GM12865 (cell line): ENCODE data around the gene OR11L1.

Experiments used
- DNase-seq: peaks from one replicate; pipeline ENCODE4 v3.0.0; 2010; ENCODE audit warnings: low read depth
- H3K4me3 ChIP-seq: 2 replicates; pipeline ENCODE4 v1.5.1; 2011; ENCODE audit warnings: mild to moderate bottlenecking, low read depth, low read length, control low read depth
- TF ChIP-seq, protein P1 (sequence below): IDR thresholded peaks from 2 replicates; pipeline ENCODE4 v1.5.1; 2011; ENCODE audit warnings: low read length, control low read depth, low read depth, inconsistent platforms; ENCODE audit not compliant: insufficient read depth; ENCODE audit errors: missing control alignments

OR11L1 gene

DNA sequence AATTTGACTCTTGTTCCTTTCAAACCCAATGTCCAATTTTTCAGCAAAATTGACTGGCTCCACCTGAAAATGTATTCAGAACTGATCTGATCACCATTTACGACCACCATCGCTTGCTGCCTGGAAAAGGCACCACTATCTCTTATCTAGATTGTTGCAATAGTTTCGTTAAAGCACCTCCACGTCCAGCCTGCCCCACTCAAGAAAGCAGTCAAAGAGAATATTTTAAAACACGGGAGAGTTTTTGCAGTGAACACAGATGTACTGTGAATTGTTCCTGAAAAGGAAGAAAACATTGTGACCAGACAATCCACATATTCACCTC is 4.0 kb upstream of the OR11L1 start:
- TF ChIP-seq, protein P1, sequence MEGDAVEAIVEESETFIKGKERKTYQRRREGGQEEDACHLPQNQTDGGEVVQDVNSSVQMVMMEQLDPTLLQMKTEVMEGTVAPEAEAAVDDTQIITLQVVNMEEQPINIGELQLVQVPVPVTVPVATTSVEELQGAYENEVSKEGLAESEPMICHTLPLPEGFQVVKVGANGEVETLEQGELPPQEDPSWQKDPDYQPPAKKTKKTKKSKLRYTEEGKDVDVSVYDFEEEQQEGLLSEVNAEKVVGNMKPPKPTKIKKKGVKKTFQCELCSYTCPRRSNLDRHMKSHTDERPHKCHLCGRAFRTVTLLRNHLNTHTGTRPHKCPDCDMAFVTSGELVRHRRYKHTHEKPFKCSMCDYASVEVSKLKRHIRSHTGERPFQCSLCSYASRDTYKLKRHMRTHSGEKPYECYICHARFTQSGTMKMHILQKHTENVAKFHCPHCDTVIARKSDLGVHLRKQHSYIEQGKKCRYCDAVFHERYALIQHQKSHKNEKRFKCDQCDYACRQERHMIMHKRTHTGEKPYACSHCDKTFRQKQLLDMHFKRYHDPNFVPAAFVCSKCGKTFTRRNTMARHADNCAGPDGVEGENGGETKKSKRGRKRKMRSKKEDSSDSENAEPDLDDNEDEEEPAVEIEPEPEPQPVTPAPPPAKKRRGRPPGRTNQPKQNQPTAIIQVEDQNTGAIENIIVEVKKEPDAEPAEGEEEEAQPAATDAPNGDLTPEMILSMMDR = no peak
- no peak for DNase-seq
- H3K4me3 ChIP-seq = no peak overlapping the region

DNA sequence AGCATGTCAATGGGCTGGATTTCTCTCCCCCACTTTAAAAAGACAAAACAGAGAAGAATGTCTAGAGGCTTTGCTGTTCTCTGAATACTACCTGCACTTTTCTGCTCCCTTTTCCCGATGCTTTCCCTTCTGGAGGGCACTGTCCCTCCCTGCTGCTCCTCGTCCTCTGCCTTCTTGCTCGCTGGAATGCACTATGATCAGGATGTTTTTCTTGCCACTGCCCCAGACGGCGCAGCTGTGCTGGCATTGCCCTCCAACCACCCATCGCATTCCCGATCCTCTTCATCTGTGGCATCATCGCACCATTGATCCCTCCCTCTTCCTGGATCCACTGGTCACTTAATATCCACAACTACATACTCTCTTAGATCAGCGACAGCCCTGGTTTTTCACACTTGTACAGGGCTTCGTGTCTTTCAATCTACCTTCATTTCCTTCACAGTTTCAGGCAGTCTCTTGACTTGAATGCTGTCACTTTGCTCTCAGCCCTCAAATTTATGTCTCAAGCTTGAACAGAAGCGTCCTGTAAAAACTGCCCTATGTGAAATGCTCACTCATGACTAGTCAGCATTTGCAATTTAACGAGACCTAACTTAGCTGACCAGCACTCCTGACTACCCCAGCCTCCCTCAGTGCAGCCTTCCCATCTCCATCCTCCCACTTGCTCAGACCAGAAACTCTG is 3.5 kb upstream of the OR11L1 start:
- H3K4me3 ChIP-seq = no peak overlapping the region
- DNase-seq = no peak
- TF ChIP-seq, protein P1 = no peak

DNA sequence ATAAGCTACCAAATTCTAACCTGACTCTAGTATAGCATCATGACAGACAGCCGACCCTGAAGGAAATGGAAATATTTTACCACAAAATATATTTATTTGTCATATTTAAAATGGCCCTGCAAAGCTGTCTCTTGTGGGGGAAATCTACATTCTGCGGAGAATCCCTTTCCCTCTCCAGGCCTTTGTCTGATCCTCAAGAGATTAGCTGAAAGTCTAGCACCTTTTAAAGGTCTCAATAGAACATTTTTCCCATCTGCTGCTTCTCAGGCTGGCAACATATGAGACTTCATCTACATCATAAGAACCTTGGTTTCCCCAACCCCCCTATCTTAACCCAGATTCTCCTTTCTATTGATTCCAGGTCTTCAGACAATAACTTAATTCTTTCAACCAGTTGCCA is 1.7 kb upstream of the OR11L1 start:
- TF ChIP-seq, protein P1 = no peak
- H3K4me3 ChIP-seq = no peak overlapping the region
- DNase-seq = no peak

DNA sequence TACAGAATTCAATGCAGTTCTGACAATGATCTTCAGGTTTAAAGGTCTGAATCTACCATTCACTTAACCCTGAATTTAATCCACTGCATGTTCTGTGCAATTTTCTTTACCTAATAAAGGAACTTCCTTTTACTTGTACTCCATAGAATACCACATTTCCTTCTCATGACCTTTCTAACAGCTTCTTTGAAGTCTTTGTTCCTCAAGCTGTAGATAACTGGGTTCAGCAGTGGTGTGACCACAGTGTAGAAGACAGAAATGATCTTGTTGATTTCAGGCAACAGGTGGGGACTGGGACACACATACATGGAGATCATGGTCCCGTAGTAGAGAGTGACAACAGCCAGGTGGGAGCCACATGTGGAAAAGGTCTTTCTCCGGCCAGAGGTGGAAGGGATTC is 878 bp downstream of the OR11L1 start:
- TF ChIP-seq, protein P1 = no peak
- no peak for DNase-seq
- no peak overlapping the region for H3K4me3 ChIP-seq

DNA sequence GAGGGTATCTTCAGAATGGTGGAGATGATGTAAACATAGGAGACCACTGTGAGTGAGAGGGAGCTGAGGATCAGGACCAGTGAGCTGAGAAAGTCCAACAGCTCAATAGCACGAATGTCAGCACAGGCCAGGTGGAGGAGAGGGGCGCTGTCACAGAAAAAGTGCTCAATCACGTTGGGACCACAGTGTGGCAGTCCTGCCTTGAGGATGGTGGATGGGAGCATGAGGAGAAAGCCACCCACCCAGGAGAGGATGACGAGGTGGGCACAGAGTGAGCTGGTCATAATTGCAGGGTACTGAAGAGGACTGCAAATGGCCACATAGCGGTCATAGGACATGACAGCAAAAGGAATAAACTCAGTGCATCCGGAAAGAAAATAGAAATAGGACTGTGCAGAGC is 8.1 kb downstream of the OR11L1 start:
- no peak overlapping the region for H3K4me3 ChIP-seq
- TF ChIP-seq, protein P1 = no peak
- no peak for DNase-seq

DNA sequence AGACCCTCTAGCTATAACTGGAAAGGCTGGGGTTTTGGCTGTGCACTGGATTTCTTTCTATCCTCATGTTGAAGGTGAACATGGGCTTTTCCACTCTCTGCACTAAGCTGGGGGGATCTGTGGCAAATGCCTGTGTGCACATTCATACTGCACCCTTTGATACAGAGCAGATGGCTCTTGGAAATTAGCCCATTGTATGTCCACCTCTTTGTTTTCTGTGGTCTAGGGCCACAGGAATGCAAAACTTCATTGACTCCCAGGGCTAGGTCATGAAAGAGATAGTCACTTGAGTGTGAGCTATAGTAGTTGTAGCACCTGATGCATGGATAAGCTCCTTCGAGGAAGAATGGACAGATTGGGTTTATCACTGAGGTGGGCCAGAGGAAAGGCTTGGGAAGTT is 12.0 kb downstream of the OR11L1 start:
- TF ChIP-seq, protein P1 = no peak
- no peak overlapping the region for H3K4me3 ChIP-seq
- DNase-seq = no peak

DNA sequence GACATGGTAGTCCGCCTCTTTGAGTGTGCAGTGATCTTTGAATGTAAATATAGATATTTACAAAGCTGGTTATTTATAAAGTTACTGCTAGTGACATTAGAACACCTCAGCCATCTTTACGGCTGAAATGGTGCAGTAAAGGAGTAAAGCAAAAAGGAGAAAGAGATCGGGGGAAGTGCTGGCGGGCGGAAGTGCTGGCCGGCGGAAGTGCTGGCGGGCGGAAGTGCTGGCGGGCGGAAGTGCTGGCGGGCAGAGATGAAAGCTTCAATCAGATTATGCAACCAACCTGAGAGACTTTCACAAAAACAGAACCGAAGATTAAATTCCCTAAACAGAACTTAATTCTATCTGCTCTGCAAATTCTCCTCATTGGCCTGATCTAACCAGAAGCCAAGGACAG is 16.3 kb downstream of the OR11L1 start:
- TF ChIP-seq, protein P1 = no peak
- no peak for DNase-seq
- H3K4me3 ChIP-seq = no peak overlapping the region
